ENCODE measurements around the gene PMAIP1.

PMAIP1 gene

DNA sequence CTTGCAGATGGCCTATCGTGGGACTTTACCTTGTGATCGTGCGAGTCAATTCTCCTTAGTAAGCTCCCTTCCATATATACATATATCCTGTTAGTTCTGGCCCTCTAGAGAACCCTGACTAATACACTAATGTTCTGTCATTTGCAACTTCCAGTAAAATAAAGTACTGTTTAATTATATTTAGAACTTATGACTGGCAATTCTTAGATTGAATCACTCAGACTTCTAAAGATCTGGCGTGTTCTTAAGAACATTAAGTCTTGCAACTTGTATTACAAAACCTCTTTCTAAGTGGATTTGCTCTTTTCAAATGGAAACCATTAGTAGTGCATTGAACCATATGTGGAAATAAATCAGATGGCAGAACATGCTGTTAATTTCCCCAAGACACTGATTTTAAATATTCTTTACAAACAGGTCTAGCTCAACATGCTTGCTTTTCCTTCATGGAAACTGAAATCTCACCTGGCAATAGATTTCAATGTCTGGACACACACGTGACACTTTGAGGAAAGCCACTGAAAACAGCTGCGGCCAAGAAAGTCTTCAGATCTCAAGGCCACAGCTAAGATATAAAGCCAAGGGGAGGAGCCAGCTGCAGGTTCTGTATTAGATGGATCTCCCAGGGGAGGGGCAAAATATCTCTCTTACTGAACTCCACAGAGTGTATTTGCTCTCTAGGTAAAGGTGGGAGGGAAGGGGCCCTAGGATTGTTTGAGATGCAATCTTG lies 50.6 kb downstream of the PMAIP1 start:
- DNase-seq (ENCODE audit: low read depth) = no peak
- TF ChIP-seq CTCF (IDR thresholded peaks at IDR 0.05; ENCODE audit: control insufficient read depth, extremely low read depth, insufficient read depth) = no peak
- no peak overlapping the region for H3K4me3 ChIP-seq (ENCODE audit: low read depth, low read length)

DNA sequence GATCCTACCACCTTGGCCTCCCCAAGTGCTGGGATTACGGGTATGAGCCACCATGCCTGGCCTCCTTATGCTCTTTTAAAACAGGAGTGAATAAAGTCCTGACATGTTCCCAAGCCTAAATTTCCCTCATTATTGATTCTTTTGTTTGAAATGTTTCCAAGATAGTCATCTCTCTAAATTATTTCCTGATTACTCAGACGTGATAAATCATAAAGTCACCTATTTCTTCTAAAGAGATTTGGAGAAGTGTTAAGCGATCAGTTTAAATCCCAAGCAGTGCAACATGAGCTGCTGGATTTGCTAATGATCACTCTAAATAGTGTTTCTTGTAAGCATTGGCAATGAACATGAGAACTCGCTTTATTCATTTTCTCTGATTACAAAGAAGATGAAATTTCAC lies 51.8 kb downstream of the PMAIP1 start:
- H3K4me3 ChIP-seq (ENCODE audit: low read depth, low read length) = no peak overlapping the region
- no peak for TF ChIP-seq CTCF (IDR thresholded peaks at IDR 0.05; ENCODE audit: control insufficient read depth, extremely low read depth, insufficient read depth)
- DNase-seq (ENCODE audit: low read depth) = no peak

DNA sequence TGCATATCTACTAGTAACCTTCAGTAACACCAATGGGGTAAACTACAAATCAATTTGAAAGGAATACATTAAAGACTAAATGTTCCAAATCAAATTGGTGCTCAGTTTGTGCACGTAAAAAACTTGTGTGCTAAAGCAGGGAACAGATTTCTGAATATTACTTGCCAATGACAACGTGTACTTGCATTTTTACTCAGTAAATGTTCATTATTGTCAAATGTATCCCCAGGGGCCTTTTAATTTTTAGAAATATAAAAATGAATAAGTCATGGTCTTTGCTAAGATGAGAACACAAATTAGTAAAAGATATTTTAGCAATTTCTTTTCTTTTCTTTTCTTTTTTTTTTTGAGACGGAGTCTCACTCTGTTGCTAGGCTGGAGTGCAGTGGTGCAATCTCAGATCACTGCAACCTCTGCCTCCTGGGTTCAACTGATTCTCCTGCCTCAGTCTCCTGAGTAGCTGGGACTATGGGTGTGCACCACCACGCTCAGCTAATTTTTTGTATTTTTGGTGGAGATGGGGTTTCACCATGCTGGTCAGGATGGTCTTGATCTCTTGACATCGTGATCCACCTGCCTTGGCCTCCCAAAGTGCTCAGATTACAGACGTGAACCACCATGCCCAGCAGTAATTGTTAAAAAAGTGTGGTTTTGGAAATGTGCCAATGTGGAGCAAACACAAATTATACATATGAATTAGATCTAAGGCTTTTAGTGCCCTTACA lies 52.6 kb downstream of the PMAIP1 start:
- DNase-seq (ENCODE audit: low read depth) = no peak
- no peak overlapping the region for H3K4me3 ChIP-seq (ENCODE audit: low read depth, low read length)
- TF ChIP-seq CTCF (IDR thresholded peaks at IDR 0.05; ENCODE audit: control insufficient read depth, extremely low read depth, insufficient read depth) = no peak
